Thoracic aorta (tissue), 2 donors: ENCODE measurements around the gene AGER. TPM values are rescaled to one million over a fixed set of nuclear protein-coding genes. Genes with fewer than 3 reads are reported as not detected.

Experiments used
- ATAC-seq: fragments of 150-250 bp; one replicate; pipeline ENCODE4 v1.8.0; 2017; ENCODE audit warnings: low read depth; ENCODE audit not compliant: insufficient number of reproducible peaks, low FRiP score
- DNase-seq: peaks from one replicate; pipeline ENCODE4 v3.0.0-alpha.2; 2020; ENCODE audit warnings: low spot score
- H3K27ac ChIP-seq, 2 donors: fragments of 200-600 bp; sonication (generic); 1 replicate in 1 of 2; 2 replicates in 1 of 2; pipeline ENCODE4 v1.5.1; 2016; ENCODE audit warnings: mild to moderate bottlenecking in 2 of 2, moderate library complexity in 2 of 2
- H3K27me3 ChIP-seq: fragments of 200-600 bp; sonication (generic); replicated peaks from 2 replicates; pipeline ENCODE4 v1.6.0; 2016; ENCODE audit warnings: mild to moderate bottlenecking; ENCODE audit not compliant: insufficient read depth
- H3K36me3 ChIP-seq: fragments of 200-600 bp; sonication (generic); one replicate; pipeline ENCODE4 v1.5.1; 2016
- H3K4me1 ChIP-seq, 2 donors: fragments of 200-600 bp; sonication (generic); 1 replicate in 1 of 2; 2 replicates in 1 of 2; pipeline versions ENCODE4 v1.5.1 to v1.6.0; 2016; ENCODE audit warnings: low read depth in 2 of 2, mild to moderate bottlenecking in 1 of 2; ENCODE audit not compliant: control insufficient read depth in 1 of 2
- H3K4me3 ChIP-seq: fragments of 200-600 bp; sonication (generic); 2 replicates; pipeline ENCODE4 v1.5.1; 2016; ENCODE audit warnings: mild to moderate bottlenecking
- H3K9me3 ChIP-seq: fragments of 200-600 bp; sonication (generic); 2 replicates; pipeline ENCODE4 v1.5.1; 2016
- total RNA-seq, 2 donors: library from RNA; depleted of rRNA; stranded (reverse); fragments of >200 nt; gene quantifications; one replicate each; pipeline versions ENCODE4 v1.1.0 to v1.2.3, GENCODE V29; 2016
- TF ChIP-seq, protein P1 (sequence below): fragments of 200-600 bp; sonication (generic); IDR thresholded peaks from one replicate; pipeline ENCODE4 v1.5.1; 2019; ENCODE audit warnings: antibody characterized with exemption

AGER gene
- total RNA-seq, 2 donors from 2014 or later: 1.8 to 3.8 TPM

DNA sequence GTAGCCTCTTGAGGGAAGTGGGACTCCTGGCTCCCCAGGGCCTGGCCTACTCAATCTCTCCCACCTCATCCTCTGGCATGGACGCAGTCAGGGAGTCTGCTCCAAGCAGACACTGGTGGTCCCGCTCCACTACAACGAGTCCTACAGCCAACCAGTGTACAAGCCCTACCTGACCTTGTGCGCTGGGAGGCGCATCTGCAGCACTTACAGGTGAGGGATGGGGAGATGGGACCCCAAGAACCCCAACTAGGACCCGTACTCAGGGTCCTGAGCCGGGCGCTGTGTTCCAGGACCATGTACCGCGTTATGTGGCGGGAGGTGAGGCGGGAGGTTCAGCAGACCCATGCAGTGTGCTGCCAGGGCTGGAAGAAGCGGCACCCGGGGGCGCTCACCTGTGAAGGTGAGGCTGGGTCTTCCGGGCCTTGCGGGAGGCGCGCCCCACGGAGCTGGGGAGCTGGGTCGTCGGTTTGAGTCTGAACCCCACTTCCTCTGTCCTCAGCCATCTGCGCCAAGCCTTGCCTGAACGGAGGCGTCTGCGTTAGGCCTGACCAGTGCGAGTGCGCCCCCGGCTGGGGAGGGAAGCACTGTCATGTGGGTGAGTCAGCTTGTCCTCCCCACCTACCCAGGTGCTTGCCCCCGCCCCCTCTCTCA lies 17.5 kb downstream of the AGER start:
- Histone ChIP-seq H3K9me3 (no peaks in the 10 kb centered on the region), H3K4me1 (no peaks in the 10 kb centered on the region), H3K27me3 (no peaks in the 10 kb centered on the region), H3K4me3 (no peak overlapping the region), H3K27ac (no peak overlapping the region), H3K36me3 (peaks cover 28% of the 10 kb centered on the region)
- no peak for ATAC-seq
- no peak for DNase-seq
- TF ChIP-seq, protein P1, sequence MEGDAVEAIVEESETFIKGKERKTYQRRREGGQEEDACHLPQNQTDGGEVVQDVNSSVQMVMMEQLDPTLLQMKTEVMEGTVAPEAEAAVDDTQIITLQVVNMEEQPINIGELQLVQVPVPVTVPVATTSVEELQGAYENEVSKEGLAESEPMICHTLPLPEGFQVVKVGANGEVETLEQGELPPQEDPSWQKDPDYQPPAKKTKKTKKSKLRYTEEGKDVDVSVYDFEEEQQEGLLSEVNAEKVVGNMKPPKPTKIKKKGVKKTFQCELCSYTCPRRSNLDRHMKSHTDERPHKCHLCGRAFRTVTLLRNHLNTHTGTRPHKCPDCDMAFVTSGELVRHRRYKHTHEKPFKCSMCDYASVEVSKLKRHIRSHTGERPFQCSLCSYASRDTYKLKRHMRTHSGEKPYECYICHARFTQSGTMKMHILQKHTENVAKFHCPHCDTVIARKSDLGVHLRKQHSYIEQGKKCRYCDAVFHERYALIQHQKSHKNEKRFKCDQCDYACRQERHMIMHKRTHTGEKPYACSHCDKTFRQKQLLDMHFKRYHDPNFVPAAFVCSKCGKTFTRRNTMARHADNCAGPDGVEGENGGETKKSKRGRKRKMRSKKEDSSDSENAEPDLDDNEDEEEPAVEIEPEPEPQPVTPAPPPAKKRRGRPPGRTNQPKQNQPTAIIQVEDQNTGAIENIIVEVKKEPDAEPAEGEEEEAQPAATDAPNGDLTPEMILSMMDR: no peak

DNA sequence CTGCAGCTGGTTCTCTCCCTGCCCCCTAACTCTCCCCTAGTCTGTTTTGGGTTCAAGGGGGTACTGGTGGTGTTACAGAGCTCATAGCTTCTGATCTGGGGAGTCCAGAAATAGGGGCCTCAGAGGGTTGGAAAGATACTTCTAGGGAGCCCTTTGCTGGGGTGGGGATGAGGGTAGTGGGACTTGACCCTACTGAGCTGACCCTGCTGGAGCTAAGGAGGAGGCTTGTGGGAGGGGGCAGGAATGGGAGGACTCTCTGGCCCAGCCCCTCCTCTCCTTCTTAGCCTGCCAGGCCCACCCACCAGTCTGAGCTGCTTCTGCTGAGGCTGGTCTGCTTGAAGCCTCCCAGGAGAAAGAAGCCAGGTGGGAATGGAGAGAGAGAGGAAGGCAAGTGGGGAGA lies 19.8 kb downstream of the AGER start, which contains the start of gene EGFL8:
Gene EGFL8 (plus strand): TSS at position 301 of the 400 bp plus-strand sequence. CDS start 1,571 bp downstream, outside the sequence.
- H3K36me3 ChIP-seq: peaks cover 19% of the 10 kb centered on the region
- ATAC-seq (no peak), DNase-seq (no peak)
- H3K4me3 ChIP-seq: no peak within 1 kb of the TSS
- H3K9me3 ChIP-seq: no peaks in the 10 kb centered on the region
- no peaks in the 10 kb centered on the region for H3K4me1 ChIP-seq
- no peak within 1 kb of the TSS for H3K27ac ChIP-seq
- TF ChIP-seq, protein P1: no peak
- H3K27me3 ChIP-seq: no peaks in the 10 kb centered on the region

DNA sequence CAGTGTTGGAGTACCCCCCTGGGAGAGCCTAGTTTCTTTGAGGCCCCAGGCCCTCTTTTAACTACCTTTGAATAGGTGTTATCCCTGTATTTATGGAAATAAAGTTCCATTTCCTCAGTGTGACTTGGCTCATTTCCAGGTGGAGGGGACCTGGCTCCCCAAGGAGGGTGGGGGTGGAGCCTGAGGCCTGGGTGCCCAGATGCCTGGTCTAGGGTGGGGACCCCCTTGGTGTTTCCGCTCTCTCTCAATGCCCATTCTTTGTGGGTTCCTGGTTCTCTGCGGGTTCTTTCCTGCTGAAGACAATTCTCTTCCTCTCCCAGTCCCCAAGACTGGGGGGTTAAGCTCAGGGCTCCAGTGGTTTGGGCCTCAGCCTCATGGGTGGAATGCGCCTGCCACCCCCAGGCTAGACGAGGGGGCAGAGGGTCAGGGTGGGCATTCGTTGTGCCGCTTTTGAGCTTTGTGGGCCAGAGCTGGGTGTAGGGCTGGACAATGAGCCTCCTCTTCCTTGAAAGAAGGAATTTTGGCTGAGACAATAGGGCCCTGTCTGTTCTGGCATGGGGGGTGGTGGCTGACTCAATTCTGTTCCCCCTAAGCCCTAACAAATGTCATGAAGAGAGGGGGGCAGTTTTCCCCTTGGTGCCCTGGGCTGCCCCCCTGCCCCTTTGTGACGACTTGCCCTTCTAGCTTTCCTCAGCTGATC lies 20.3 kb downstream of the AGER start:
- Histone ChIP-seq H3K4me3 (no peak overlapping the region), H3K4me1 (no peaks in the 10 kb centered on the region), H3K27ac (no peak overlapping the region), H3K9me3 (no peaks in the 10 kb centered on the region), H3K36me3 (peaks cover 16% of the 10 kb centered on the region), H3K27me3 (no peaks in the 10 kb centered on the region)
- DNase-seq (no peak), ATAC-seq (no peak)
- TF ChIP-seq, protein P1: no peak

DNA sequence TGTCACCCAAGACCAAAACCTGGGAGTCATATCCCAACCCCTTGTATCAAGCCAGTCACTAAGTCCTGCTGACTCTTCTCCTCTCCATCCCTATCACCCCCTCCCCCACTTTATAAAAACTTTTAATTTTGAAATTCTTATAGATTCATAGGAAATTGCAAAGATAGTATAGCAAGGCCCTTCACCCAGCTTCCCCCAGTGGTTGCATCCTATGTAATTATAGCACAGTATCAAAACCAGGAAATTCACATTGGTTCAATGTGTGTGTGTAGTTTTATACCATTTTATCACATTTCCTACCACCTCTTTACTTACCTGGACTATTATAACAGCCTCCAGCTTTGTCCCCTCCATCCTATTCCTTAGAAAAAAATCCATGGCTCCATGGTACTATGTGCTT lies 26.0 kb downstream of the AGER start:
- DNase-seq (no peak), ATAC-seq (no peak)
- TF ChIP-seq, protein P1: no peak
- Histone ChIP-seq H3K27me3 (no peaks in the 10 kb centered on the region), H3K4me1 (peaks cover 4 to 19% of the 10 kb centered on the region in 2 donors), H3K36me3 (peaks cover 11% of the 10 kb centered on the region), H3K9me3 (no peaks in the 10 kb centered on the region), H3K4me3 (no peak overlapping the region), H3K27ac (no peak overlapping the region)

DNA sequence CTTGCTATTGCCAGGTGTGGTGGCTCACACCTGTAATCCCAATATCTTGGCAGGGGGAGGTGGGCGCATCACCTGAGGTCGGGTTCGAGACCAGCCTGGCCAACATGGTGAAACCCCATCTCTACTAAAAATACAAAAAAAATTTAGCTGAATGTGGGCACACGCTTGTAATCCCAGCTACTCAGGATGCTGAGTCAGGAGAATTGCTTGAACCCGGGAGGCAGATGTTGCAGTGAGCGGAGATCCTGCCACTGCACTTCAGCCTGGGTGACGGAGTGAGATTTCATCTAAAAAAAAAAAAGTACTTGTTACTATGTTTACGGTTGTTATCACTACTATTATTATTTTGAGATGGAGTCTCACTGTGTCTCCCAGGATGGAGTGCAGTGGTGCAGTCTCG lies 27.2 kb downstream of the AGER start:
- ATAC-seq (no peak), DNase-seq (no peak)
- H3K4me1 ChIP-seq: peaks cover 11 to 30% of the 10 kb centered on the region in 2 donors
- H3K27me3 ChIP-seq: no peaks in the 10 kb centered on the region
- H3K4me3 ChIP-seq: no peak overlapping the region
- TF ChIP-seq, protein P1: no peak
- H3K9me3 ChIP-seq: no peaks in the 10 kb centered on the region
- H3K27ac ChIP-seq: no peak overlapping the region
- H3K36me3 ChIP-seq: peaks cover 11% of the 10 kb centered on the region
